Caki2 (cell line): ENCODE data around the gene PCSK7. TPM values are rescaled to one million over a fixed set of nuclear protein-coding genes. Genes with fewer than 3 reads are reported as not detected.
A peak's percentile ranks its signal among the peaks of the same experiment; 100 is the strongest.
"Not testable (repeated sequence)": the region's sequence is repeated elsewhere in the genome, so short reads cannot be mapped to it uniquely, and the experiment has no call there.

Experiments
- DNase-seq: peaks from one replicate; pipeline ENCODE4 v3.0.0-alpha.2; 2015; ENCODE audit warnings: low read depth
- in situ Hi-C: cut with HindIII; loops from 2 replicates; pipeline ENCODE4 v1.10.0; 2016; ENCODE audit warnings: low sequenced_read_pairs, low pct_unique_long_range_greater_than_20kb, mixed read lengths
- total RNA-seq: library from RNA; depleted of rRNA; stranded (reverse); fragments of >200 nt; shearing (Covaris generic); gene quantifications from 2 replicates; pipeline ENCODE4 v1.2.3, GENCODE V29; 2014; ENCODE audit warnings: low replicate concordance

PCSK7 gene
- total RNA-seq, 1 experiment from 2014 or later: 10.5 TPM

DNA sequence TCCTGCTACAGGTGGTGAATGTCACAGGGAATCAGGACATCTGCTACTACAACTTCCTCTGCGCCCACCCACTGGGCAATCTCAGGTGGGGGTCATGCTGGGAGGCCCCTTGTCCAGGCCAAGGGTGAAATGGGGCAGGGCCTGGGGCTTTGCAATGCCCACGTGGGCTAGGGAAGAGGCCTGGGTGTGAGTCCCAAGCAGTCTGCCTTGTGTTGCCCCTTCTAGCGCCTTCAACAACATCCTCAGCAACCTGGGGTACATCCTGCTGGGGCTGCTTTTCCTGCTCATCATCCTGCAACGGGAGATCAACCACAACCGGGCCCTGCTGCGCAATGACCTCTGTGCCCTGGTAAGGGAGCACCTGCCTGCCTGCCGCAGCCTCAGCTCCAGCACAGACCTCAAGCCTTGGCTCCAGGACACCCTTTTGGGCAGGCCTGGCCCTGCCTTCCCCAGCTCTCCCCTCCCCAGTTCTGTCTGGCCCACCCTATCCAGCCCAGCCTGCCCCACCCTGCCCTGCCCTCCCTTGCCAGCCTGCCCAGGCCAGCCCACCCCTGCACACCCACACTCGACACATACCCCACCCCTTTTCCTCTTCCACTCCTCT is 41.8 kb downstream of the PCSK7 start:
- in situ Hi-C loops: no loop called here
- DNase-seq: no peak

DNA sequence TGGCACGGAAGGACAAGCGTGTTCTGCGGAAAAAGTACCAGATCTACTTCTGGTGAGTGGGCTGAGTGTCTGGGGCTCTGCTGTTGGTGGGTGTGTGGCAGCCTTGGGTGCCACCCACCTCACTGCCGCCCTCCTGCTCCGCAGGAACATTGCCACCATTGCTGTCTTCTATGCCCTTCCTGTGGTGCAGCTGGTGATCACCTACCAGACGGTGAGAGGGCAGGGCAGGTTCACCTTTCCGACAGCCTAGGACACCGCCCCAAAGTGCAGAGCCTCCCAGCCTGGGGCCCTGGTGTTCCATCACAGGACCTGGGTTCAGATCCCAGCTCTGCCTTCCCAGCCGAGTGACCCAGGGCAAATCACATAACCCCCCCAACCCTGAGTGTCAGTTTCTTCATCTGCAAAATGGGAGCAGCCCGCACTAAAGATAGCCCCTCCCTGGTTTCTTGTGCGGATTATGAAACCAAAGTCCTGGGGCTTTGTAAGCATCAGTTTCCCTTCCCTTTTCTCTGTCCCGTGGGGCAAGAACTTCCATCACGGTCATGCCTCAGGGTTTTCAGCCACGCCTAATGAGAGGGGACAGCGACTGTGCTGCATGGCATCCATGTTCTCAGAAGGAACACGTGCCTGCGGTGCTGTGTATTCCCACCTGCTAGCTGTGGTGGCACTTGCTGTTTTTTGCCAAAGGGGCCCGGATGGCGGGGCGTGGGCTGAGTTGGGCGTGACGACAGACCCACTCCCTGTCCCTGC is 42.5 kb downstream of the PCSK7 start:
- DNase-seq: no peak
- in situ Hi-C loops: no loop called here

GRCh38 chr11:117188620-117189081 is 43.2 kb downstream of the PCSK7 start:
- no peak for DNase-seq
- in situ Hi-C loops: no loop called here

GRCh38 chr11:117187799-117188481 is 43.9 kb downstream of the PCSK7 start:
- in situ Hi-C loops: no loop called here
- no peak for DNase-seq

- in situ Hi-C loops: no loop called here
- DNase-seq: no peak
These were observed 44.5 kb downstream of the PCSK7 start for GRCh38 chr11:117187428-117187798.

DNA sequence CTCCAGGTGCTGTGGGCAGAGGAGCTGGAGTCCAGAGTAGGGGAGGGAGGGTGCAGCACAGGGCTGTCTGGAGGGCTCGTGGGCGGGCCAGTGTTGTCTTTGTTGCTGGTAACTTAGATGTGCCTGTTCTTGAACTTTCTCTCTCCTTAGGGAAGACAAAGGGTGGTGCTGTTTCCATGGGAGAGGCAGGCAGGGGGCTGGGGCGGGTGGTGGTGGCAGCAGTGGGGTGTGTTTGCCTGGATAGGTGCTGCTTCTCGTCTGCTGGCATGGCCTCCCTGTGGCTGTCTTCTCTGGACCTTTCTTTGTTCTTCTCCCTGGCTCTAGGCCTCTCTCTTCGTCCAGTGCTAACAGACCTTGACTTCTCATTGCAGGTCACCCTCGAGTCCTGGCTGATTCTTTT is 44.9 kb downstream of the PCSK7 start:
- DNase-seq: no peak
- in situ Hi-C loops: no loop called here

DNA sequence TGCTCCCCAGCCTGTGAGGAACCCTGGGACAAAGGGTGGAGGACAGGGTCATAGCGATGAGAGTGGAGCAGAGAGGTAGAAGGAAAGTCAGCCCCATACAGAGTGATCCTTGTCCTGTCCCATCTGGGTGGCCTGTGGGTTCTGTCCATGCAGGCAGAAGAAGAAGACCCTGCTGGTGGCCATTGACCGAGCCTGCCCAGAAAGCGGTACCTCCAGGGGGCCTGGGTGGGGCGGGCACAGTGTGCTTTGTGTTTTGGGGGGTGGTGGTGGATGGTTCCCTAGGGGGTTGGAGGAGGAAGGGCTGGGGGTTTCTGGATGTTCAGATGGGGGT is 45.5 kb downstream of the PCSK7 start:
- in situ Hi-C loops: no loop called here
- no peak for DNase-seq

DNA sequence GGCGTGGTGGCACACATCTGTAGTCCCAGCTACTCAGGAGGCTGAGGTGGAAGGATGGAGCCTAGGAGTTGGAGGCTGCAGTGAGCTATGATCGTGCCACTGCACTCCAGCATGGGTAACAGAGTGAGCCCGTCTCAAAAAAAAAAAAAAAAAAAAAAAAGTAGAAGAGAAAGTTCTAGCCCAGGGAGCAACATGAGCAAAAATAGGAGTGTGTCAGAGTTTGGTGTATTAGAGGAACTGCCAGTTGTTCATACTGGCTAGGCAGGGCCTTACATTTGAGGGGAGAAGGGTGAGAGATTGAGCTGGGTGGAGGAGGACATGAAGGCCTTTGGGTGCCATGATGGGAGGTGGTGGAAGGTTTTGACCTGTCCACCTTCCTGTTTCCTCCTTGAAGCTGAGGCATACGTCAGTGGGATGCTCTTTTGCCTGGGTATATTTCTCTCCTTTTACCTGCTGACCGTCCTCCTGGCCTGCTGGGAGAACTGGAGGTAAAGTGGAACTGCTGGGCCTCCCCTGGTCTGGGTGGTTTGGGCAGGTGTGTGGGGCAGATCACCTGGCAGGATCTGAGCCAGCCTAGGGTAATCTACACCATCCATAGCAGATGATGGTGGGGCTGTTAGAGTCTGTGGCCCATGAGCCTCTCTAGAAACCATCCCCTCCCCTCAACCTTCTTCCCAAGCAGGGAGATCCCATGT is 46.0 kb downstream of the PCSK7 start:
- no peak for DNase-seq
- in situ Hi-C loops: no loop called here

- no peak for DNase-seq
- in situ Hi-C loops: no loop called here
These were observed 48.0 kb downstream of the PCSK7 start for GRCh38 chr11:117183724-117184349.

GRCh38 chr11:117183178-117183577 is 48.7 kb downstream of the PCSK7 start:
- in situ Hi-C loops, DNase-seq: not testable (repeated sequence)

GRCh38 chr11:117182551-117182935 is 49.3 kb downstream of the PCSK7 start:
- in situ Hi-C loops: no loop called here
- no peak for DNase-seq

DNA sequence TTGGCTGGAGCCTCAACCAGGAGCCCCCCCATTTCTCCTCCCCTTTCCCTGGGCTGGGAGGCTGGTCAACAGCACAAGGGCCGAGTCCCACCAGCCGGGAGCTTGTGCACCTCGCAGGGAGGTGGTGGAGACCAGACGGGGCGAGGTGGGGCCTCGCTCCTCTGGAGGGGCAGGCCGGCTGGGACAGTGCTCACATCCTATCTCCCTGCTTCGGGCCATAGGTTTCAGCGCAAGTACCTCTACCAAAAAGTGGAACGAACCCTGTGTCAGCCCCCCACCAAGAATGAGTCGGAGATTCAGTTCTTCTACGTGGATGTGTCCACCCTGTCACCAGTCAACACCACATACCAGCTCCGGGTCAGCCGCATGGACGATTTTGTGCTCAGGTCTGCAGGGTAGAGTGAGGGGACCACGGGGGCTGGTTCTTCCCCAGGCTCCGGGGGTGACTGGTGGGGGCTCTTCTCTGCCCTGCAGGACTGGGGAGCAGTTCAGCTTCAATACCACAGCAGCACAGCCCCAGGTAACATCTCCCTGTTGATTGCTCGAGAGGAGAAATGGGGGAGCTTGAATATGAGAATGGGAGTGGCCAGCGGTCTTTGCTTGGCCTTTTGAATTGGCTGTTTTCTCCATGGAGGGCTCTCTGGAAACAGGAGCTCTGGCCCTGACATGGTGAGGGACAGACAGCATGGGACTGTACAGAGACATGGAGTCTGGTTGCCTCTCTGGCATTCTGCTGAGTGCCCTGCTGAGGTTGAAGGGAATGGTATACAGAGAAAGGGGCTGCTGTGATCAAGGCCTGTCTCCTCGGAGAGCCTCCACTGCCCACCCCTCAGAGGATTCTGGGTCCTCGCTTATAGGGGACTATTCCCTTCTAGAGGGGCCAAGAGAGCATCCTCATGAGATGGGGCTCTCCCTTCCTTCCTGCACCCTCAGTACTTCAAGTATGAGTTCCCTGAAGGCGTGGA is 50.0 kb downstream of the PCSK7 start:
- in situ Hi-C loops: no loop called here
- no peak for DNase-seq

GRCh38 chr11:117180661-117181585 is 51.0 kb downstream of the PCSK7 start:
- in situ Hi-C loops: no loop called here
- peak; percentile 10 for DNase-seq

DNA sequence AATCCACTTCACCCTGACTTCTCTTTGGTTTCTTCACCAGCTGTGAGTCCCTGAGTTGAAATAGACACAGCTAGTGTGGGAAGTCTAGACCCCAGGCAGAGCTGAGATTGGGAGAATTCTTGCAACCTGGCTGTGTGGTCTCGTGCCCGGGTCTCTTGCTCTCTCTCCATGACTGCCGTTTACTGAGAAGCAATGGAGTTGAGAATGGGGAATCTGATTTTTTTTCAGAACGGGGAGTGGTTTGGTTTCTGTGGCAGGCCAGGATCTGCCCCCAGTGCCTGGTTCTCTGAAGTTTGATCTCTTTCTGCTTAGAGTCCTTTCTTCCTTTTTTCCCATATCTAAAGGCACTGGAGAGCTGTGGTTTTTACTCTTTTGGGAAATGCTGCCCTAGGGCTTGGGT is 51.9 kb downstream of the PCSK7 start:
- DNase-seq: no peak
- in situ Hi-C loops: no loop called here

DNA sequence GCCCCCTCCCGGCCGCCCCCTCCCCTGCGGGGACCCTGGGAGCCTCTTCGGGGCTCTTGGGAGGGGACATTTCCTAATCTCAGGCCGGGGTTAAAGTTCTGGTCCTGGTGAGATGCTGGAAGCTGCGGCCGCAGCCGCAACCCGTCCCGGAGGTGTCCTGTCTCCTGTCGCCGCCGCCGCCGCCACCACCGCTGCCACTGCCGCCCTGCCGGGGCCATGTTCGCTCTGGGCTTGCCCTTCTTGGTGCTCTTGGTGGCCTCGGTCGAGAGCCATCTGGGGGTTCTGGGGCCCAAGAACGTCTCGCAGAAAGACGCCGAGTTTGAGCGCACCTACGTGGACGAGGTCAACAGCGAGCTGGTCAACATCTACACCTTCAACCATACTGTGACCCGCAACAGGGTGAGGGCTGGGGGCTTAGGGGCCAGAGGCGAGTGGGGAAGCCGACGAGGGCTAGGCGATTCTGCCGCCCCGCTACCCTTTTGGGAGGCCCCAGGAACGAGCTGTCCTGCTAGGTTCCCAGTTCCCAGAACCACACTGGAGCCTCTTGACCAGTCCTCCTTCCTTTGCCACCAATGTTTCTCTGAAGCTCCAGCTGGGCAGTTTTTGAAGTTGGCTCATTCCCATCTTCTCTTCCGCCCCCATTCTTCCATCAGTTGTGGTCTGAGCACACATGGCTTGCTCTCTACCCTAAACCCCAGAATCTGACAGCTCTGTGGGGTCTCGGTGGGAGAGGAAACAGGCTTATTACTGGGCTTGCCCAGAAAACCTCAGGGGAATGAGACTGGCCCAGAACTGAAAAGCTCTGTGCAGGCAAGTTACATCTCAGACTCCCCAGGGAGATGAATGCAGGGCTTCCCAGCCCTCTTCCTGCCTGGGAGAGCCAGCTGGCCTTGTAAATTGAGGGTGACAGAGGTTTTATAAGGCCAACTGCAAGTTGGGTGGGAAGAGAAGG is 52.5 kb downstream of the PCSK7 start:
- peak; percentile 11 for DNase-seq
- in situ Hi-C loops: no loop called here
